Activated CD8-positive, alpha-beta memory T cell treated with anti-CD3 and anti-CD28 coated beads for 24 hours (primary cell): Measurements from ENCODE around the gene RHOT1.
"Not testable (repeated sequence)": the region's sequence is repeated elsewhere in the genome, so short reads cannot be mapped to it uniquely, and the experiment has no call there.

Experiments
- DNase-seq: peaks from one replicate; pipeline ENCODE4 v3.0.0-alpha.2; 2020

Gene RHOT1

GRCh38 chr17:32124985-32125847 lies 17.1 kb upstream of the RHOT1 start:
- no peak for DNase-seq

GRCh38 chr17:32125848-32126153 lies 16.5 kb upstream of the RHOT1 start:
- no peak for DNase-seq

- DNase-seq: no peak
Observed at GRCh38 chr17:32126325-32126724, 16.0 kb upstream of the RHOT1 start.

GRCh38 chr17:32126746-32127145 lies 15.6 kb upstream of the RHOT1 start:
- DNase-seq: no peak

- DNase-seq: peak; percentile 88
Observed at GRCh38 chr17:32127158-32127897, 15.0 kb upstream of the RHOT1 start.

- DNase-seq: not testable (repeated sequence)
Observed at GRCh38 chr17:32128470-32128869, 13.8 kb upstream of the RHOT1 start.

GRCh38 chr17:32135497-32136117 lies 6.7 kb upstream of the RHOT1 start:
- DNase-seq: peak; percentile 66

- no peak for DNase-seq
Observed at GRCh38 chr17:32136856-32137255, 5.4 kb upstream of the RHOT1 start.

GRCh38 chr17:32139504-32139903 lies 2.8 kb upstream of the RHOT1 start:
- DNase-seq: not testable (repeated sequence)

- no peak for DNase-seq
Observed at GRCh38 chr17:32141258-32141657, 1.0 kb upstream of the RHOT1 start.

GRCh38 chr17:32141679-32142037 lies 644 bp upstream of the RHOT1 start:
- DNase-seq: no peak

- peak; percentile 66 for DNase-seq
Observed at GRCh38 chr17:32142857-32143526, 690 bp downstream of the RHOT1 start.

GRCh38 chr17:32143527-32143870 lies 1.2 kb downstream of the RHOT1 start:
- DNase-seq: no peak

- peak; percentile 32 for DNase-seq
Observed at GRCh38 chr17:32144442-32144841, 2.1 kb downstream of the RHOT1 start.

GRCh38 chr17:32148351-32148750 lies 6.0 kb downstream of the RHOT1 start:
- DNase-seq: peak; percentile 4

GRCh38 chr17:32150358-32150757 lies 8.1 kb downstream of the RHOT1 start:
- no peak for DNase-seq

- no peak for DNase-seq
Observed at GRCh38 chr17:32152130-32152529, 9.8 kb downstream of the RHOT1 start.

- DNase-seq: no peak
Observed at GRCh38 chr17:32155896-32156295, 13.6 kb downstream of the RHOT1 start.

- no peak for DNase-seq
Observed at GRCh38 chr17:32156656-32157055, 14.4 kb downstream of the RHOT1 start.

GRCh38 chr17:32157225-32157624 lies 14.9 kb downstream of the RHOT1 start:
- no peak for DNase-seq

GRCh38 chr17:32158870-32159585 lies 16.7 kb downstream of the RHOT1 start:
- DNase-seq: no peak

- no peak for DNase-seq
Observed at GRCh38 chr17:32159586-32160438, 17.5 kb downstream of the RHOT1 start.
